NCI-H510A treated with DMSO at 0.1 percent for 48 hours (cell line): ENCODE data around the gene MC5R.

Experiments
- DNase-seq: peaks from one replicate; lab custom pipeline; 2025; lab: John Stamatoyannopoulos, UW

Gene MC5R

DNA sequence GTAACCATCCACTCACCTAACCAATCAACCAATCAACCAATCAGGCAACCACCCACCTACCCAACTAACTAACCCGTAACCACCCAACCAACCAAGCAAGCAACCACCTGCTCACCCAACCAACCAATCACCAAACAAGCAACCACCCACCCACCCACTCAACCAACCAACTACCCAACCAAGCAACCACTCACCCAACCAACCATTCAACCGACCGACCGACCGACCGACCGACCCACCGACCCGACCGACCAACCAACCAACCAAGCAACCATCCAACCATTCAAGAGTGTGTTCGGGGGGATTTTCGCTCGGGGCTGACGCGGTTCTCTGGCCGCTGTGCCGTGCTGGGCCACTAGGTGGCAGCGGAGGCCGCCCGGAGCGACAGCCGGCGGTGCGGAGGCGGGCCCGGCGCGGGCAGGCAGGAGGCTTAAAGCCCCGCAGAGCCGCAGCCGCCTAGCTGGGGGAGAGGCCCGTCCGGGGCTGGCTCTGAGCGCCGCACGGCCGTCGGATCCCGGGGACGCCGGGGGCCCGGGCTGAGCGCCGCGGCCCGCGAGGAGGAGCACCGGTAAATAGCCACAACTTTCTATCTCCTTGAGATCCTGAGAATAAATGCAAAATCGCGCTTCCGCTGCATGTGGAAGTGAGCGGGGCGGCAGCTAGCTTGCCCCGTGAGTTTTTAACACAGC is at the start of gene MC5R:
MC5R (plus strand) TSS at position 443 of the 689 bp plus-strand sequence. CDS start 1,617 bp downstream, outside the sequence.
- DNase-seq: peak; percentile 11

DNA sequence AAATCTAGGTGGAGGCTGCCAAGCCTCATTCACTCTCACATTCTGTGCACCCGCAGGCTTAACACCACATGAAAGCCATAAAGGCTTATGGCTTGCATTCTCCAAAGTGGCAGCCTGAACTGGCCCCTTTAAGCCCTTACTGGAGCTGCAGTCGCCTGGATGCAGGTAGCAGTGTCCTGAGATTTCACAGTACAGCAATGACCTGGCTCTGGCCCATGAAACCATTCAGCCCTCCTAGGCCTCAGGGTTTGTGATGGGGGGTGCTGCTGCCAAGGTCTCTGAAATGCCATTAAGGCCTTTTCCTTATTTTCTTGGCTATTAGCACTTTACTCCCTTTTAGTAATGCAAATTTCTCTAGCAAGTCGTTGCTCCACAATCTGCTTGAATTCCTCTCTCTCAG is 48.9 kb upstream of the MC5R start:
- no peak for DNase-seq

GRCh38 chr18:13791181-13791580 is 32.8 kb upstream of the MC5R start:
- no peak for DNase-seq

DNA sequence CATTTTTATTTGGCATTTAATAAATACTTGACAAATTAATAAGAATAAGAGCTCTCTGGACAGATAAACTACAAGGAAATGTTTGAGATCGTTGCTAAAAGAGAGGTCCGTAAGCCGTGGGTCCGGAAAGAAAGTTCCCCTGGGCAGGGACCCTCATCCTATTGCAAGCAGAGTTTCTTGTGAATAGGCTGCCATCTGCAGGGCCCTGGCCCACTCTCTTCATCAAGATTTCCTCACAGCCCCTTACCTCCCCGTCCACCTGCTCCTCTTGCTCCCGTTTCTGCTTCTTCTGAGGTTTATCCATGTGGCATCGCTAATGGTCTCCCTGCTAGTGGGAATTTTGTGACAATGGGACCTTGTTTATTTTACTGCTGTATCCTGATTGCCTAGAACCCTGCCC is 30.1 kb upstream of the MC5R start:
- no peak for DNase-seq

DNA sequence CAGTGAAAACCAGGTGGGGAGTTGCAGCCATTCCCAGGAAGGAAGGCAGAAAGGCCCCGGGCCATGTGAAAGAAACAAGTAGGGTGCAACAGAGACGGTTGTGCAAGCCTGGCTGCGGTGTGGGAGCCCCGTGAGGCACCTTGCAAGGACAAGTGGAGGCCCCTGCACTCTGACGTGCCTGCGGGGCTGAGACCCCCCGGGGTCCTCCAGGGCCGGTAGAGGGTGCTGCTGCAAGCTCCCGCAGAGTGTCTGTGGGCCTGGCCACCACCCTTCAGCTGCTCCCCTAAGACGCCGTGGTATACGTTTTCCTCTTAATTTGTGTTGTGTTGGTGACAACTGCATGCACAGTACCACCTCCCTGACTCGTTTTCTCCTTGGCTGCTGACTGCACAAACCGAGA is 27.4 kb upstream of the MC5R start:
- DNase-seq: no peak

- DNase-seq: no peak
Measured at GRCh38 chr18:13797157-13797611, 26.8 kb upstream of the MC5R start.

DNA sequence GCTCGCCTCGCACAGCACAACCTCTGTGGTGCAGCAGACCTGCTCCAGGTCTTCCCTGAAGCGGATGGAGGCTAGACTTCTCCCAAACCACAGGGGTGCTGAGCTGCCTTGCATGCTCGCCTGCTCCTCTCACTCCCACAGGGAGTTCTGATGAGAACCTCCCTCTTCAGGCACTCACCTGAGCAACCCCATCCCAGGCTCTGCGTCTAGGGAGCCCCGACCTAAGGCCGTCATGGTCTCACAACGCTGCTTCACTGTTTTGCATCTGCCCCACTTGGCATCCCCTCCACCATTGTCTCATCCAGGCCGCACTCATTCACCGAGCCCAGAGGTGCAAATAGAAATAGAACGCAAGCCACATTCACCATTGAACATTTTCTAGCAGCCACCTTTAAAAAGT is 24.6 kb upstream of the MC5R start:
- DNase-seq: no peak

DNA sequence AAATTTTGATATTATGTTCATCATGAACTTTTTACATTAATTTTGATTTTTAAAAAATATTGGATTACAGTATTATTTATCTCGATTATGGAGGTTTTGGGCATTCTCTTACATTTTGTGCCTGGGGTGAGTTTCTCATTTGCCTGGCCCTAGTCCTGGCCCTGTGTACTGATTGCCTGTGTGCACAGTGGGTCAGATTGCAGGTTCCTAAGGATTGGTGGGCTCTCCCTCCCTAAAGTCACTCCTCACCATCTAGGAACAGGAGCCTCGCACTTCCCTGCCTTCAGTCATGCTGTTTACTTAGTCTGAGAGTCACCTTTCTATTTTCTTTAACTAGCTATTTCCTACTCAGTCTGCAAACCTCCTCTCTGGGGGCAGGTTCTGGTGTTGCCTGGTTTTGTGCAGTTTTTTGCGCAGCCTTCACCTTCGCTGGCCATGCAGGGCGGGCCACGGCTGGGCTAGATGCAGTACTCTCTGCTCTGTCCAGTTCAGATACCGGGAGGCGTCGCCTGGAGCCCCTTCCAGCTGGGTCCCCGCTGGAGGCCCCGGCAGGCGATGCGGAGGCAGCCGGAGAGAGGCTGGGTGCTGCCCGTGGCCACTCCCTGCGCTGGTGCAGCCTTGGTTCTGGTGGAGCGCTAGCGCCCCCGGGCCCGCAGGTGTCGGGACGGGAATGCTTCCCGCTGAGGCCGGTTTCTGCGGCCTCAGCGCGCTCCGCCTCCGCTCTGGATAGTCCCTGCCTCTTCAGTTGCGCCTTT is 23.3 kb upstream of the MC5R start:
- DNase-seq: peak; percentile 64

DNA sequence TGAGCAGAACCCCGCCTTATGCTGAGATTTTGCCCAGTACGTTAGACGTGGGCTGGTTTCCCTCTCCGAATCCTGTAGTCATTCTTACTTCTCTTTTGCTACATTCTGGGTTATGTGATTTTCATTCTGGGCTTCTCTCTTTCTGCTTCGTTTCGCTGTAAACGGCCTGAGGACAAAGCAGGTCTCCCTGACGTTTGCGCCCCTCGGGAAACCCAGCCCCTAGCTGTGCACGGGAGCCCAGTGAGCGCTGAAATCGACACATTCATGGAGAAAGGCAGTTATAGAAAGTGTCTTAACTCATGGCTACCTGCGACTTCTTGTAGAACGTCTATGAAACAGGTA is 22.7 kb upstream of the MC5R start:
- DNase-seq: no peak

GRCh38 chr18:13804305-13804704 is 19.6 kb upstream of the MC5R start:
- DNase-seq: peak; percentile 58

GRCh38 chr18:13808294-13809042 is 15.5 kb upstream of the MC5R start:
- DNase-seq: no peak

DNA sequence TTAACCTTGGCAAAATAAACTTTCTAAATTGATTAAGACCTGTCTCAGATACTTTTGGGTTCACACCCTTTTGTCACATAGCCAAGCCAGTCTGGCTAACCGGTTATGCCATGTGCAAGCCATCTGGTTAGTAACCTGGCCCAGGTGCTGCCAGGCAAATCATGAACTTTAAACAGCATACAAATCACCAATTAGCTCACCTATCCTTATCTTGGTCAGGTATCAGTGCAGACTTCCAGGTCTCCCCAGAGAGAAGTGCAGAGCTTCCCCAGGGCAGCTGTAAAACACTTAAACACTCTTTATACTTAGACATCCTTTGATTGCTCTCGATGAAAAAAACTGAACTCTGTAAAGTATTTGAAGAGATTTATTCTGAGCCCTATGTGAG is 14.9 kb upstream of the MC5R start:
- no peak for DNase-seq

- no peak for DNase-seq
Measured at GRCh38 chr18:13809531-13810255, 14.3 kb upstream of the MC5R start.

DNA sequence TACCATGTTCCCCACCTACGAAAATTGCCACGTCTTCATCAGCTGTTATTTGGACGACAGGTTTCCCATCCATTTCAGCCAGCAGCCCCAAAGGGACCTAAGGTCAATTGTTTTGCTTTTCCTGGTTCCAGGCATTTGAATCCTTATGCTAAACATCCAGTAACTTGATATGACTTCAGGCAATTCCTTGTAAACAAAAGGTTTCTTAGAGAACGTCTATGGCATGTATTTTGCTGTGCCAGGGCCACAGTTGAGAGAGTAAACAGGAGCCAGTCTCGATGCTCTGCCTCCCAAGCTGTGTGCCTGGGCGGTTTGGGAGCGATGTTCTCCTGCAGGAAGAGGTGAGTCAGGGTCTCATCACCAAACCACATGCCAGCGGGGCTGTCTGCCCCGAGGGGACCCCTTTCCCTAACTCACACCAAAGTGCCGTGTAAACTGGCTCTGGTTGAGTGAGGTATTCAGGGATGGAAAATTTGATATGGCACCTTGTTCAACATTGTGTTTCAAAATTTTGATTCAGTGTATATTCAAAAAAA is 12.9 kb upstream of the MC5R start:
- no peak for DNase-seq

DNA sequence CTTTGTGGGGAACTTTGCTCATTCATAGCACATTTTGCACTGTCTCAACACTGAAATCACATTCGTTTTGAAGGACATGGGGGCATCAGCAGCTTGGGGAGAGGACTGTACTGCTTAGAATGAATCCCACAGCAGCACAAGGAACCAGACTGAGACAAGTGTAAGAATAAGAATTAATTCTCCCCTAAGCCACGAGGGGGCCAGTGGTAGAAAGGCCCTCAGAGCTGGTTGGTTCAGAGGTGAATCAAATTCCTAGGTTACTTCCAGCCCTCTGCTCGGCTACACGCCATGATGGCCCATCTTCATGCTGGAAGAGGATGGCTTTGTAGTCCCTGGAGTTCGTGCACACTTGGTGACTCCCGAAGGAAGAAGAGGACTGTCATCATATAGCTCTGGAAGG is 12.0 kb upstream of the MC5R start:
- DNase-seq: no peak

DNA sequence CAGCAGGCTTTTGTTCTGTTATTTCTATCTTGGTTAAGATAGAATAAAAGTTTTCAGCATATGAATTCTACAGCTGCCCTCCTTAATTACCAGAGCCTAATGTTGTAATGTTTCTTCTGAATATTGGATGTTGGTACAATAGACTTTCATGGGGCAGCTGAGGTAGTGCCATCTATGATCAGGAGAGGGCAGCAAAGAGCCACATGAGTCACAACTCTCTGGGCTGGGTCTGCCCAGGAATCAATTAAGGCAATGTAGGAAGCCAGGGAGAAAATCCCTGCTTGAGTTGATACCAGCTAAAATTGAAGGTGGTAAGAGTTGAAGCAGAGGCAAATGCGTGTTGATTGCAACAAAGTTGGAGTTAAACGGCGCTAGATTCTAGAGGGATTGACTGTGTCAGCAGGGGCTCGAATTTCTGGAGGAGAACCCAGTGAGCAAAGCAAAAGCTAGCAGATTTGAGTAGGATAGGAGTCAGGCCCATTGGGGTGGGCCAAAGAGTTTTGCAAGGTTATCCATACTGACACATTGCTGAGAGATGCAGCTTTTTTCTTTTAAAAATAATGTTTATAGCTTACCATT is 10.6 kb upstream of the MC5R start:
- DNase-seq: peak; percentile 59

GRCh38 chr18:13826209-13826608 is 2.3 kb downstream of the MC5R start:
- DNase-seq: no peak

- DNase-seq: no peak
Measured at GRCh38 chr18:13831864-13832508, 8.0 kb downstream of the MC5R start.

GRCh38 chr18:13834496-13835015 is 10.6 kb downstream of the MC5R start:
- no peak for DNase-seq

- no peak for DNase-seq
Measured at GRCh38 chr18:13835202-13835601, 11.3 kb downstream of the MC5R start.

GRCh38 chr18:13836559-13836958 is 12.6 kb downstream of the MC5R start:
- DNase-seq: no peak
